Caco-2 (cell line): ENCODE measurements around the gene PHACTR1. TPM values are rescaled to one million over a fixed set of nuclear protein-coding genes. Genes with fewer than 3 reads are reported as not detected.

Experiments used
- BruUV-seq: library from RNA; stranded (reverse); fragments of 400-500 nt; replicated peaks from 2 replicates; lab custom pipeline; 2021; lab: Mats Ljungman, UMichigan
- CTCF ChIA-PET: fragments of 300-600 bp; sonication (Branson Sonifier 250); formaldehyde crosslinking; loops from one replicate; lab custom pipeline; 2022; ENCODE audit warnings: antibody characterized with exemption; lab: Charles Lee
- POLR2A ChIA-PET: fragments of 300-600 bp; sonication (Branson Sonifier 250); formaldehyde crosslinking; loops from one replicate; lab custom pipeline; 2022; ENCODE audit warnings: antibody characterized with exemption; lab: Charles Lee
- DNase-seq, 2 experiments: peaks; one replicate each; pipeline versions ENCODE4 v3.0.0 to v3.0.0-alpha.2; 2020 to 2022
- H3K27me3 ChIP-seq: replicated peaks from 2 replicates; pipeline ENCODE4 v1.6.0; 2011; ENCODE audit warnings: low read length; ENCODE audit not compliant: control insufficient read depth, insufficient read depth
- H3K36me3 ChIP-seq: 2 replicates; pipeline ENCODE4 v1.5.1; 2011; ENCODE audit warnings: low read length; ENCODE audit not compliant: control insufficient read depth, insufficient read depth
- H3K4me1 ChIP-seq: fragments of 250-450 bp; sonication (Bioruptor Pico); 2 replicates; pipeline ENCODE4 v1.5.1; 2020; ENCODE audit warnings: mild to moderate bottlenecking
- H3K4me3 ChIP-seq: 2 replicates; pipeline ENCODE4 v1.5.1; 2011; ENCODE audit warnings: low read depth, mild to moderate bottlenecking, control low read depth, low read length
- H3K9me3 ChIP-seq: fragments of 250-450 bp; sonication (Bioruptor Pico); 2 replicates; pipeline ENCODE4 v1.5.1; 2020; ENCODE audit warnings: mild to moderate bottlenecking, moderate library complexity
- H3K27ac Mint-ChIP-seq: one replicate; pipeline ENCODE4 v1.8.0; 2022; ENCODE audit warnings: mixed read lengths; ENCODE audit not compliant: unreplicated experiment
- H3K27me3 Mint-ChIP-seq: one replicate; pipeline ENCODE4 v1.8.0; 2022; ENCODE audit warnings: mixed read lengths; ENCODE audit not compliant: insufficient read depth, unreplicated experiment
- H3K36me3 Mint-ChIP-seq: one replicate; pipeline ENCODE4 v1.8.0; 2022; ENCODE audit warnings: mild to moderate bottlenecking, mixed read lengths; ENCODE audit not compliant: insufficient read depth, unreplicated experiment
- H3K4me1 Mint-ChIP-seq: one replicate; pipeline ENCODE4 v1.8.0; 2022; ENCODE audit warnings: low read depth, mixed read lengths; ENCODE audit not compliant: unreplicated experiment
- H3K4me3 Mint-ChIP-seq: one replicate; pipeline ENCODE4 v1.8.0; 2022; ENCODE audit warnings: mild to moderate bottlenecking, moderate library complexity, mixed read lengths; ENCODE audit not compliant: unreplicated experiment
- H3K9me3 Mint-ChIP-seq: one replicate; pipeline ENCODE4 v1.8.0; 2022; ENCODE audit warnings: mixed read lengths; ENCODE audit not compliant: unreplicated experiment
- intact Hi-C: fragments of 100-400 bp; cut with micrococcal nuclease; formaldehyde crosslinking; loops from one replicate; pipeline ENCODE4 v1.10.0; 2022; ENCODE audit not compliant: unreplicated experiment
- total RNA-seq: library from RNA; stranded (reverse); gene quantifications from 2 replicates; pipeline ENCODE4 v1.2.3, GENCODE V29; 2022
- TF ChIP-seq, protein P1 (sequence below), 2 experiments: fragments of 200-600 bp in 1 of 2; IDR thresholded peaks; 1 replicate in 1 of 2; 2 replicates in 1 of 2; pipeline versions ENCODE4 v1.5.1 to v1.8.0; 2011 to 2022; ENCODE audit warnings: antibody characterized with exemption in 1 of 2, control low read depth in 1 of 2, inconsistent platforms in 1 of 2, low read depth in 1 of 2, low read length in 1 of 2, mild to moderate bottlenecking in 1 of 2, moderate library complexity in 1 of 2; ENCODE audit not compliant: insufficient read depth in 1 of 2, severe bottlenecking in 1 of 2, unreplicated experiment in 1 of 2

Gene PHACTR1
- total RNA-seq, 1 experiment from 2014 or later = 0.41 TPM

DNA sequence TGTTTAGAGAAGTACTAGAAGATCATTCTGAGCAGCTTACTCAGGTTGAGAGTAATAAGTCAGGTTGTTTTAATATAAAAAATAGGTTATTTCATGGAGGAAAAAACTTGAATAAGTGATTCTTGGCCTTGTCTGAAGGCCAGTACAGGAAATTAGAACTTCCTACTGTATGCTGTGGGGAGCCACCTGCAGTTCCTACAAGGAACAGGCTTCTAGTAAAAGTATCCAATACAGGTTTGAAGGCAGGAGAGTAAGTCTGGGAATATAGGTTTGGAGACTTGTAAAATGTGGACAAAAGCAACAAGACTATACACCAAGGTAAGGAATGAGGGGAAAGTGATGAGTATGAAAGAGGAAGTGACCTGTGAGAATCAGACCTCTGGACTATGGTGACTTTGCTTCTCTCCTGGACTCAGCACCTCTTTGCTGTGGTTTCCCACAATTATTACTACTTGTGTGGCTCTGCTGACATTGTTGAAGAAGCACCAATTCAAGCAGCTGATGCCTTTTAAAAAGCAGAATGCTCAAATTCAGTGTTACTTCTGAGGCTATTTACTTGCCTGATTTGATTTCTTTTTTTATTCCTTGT, 333.2 kb downstream of the PHACTR1 start:
- Histone ChIP-seq H3K36me3 (no peaks in the 10 kb centered on the region), H3K27me3 (no peaks in the 10 kb centered on the region), H3K4me3 (no peak overlapping the region), H3K9me3 (no peaks in the 10 kb centered on the region), H3K4me1 (no peaks in the 10 kb centered on the region)
- H3K27me3 Mint-ChIP-seq = peaks cover 22% of the 10 kb centered on the region
- no peak overlapping the region for H3K4me3 Mint-ChIP-seq
- H3K4me1 Mint-ChIP-seq = no peaks in the 10 kb centered on the region
- POLR2A ChIA-PET = no interaction called here
- H3K9me3 Mint-ChIP-seq = no peaks in the 10 kb centered on the region
- no TSS peak for BruUV-seq
- no peak overlapping the region for H3K27ac Mint-ChIP-seq
- no peaks in the 10 kb centered on the region for H3K36me3 Mint-ChIP-seq
- intact Hi-C loops = no loop called here
- CTCF ChIA-PET = no interaction called here
- TF ChIP-seq, protein P1, sequence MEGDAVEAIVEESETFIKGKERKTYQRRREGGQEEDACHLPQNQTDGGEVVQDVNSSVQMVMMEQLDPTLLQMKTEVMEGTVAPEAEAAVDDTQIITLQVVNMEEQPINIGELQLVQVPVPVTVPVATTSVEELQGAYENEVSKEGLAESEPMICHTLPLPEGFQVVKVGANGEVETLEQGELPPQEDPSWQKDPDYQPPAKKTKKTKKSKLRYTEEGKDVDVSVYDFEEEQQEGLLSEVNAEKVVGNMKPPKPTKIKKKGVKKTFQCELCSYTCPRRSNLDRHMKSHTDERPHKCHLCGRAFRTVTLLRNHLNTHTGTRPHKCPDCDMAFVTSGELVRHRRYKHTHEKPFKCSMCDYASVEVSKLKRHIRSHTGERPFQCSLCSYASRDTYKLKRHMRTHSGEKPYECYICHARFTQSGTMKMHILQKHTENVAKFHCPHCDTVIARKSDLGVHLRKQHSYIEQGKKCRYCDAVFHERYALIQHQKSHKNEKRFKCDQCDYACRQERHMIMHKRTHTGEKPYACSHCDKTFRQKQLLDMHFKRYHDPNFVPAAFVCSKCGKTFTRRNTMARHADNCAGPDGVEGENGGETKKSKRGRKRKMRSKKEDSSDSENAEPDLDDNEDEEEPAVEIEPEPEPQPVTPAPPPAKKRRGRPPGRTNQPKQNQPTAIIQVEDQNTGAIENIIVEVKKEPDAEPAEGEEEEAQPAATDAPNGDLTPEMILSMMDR (IDR thresholded peaks at IDR 0.05; ENCODE audit: insufficient read depth in 1 of 2, low read depth in 1 of 2, low read length in 1 of 2, severe bottlenecking in 1 of 2, unreplicated experiment in 1 of 2) = no peak
- no peak for DNase-seq

DNA sequence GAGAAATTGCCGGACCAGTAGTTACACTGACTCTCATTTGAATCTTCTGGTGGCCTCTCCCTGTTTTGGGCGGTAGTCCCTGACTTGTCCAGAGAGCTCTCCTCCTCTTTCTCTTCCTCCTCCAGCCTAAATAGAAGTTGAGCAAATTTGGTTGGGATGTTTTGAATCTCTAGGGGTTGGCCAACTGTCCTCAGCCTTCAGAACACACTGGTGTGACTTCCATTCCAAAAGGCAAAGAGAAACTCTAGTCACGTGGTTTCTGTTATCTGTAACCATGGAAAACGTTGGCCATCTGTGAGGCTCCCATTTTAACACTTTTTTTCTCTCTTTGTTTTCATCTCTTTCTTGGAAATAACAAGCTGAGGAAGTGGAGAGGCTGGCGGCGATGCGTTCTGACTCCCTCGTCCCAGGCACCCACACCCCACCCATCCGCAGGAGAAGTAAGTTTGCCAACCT, 336.5 kb downstream of the PHACTR1 start:
- ChIA-PET CTCF (no interaction called here), POLR2A (no interaction called here)
- H3K4me3 Mint-ChIP-seq = no peak overlapping the region
- no TSS peak for BruUV-seq
- no peaks in the 10 kb centered on the region for H3K36me3 Mint-ChIP-seq
- intact Hi-C loops = no loop called here
- H3K27ac Mint-ChIP-seq = no peak overlapping the region
- no peaks in the 10 kb centered on the region for H3K4me1 ChIP-seq
- H3K27me3 ChIP-seq = no peaks in the 10 kb centered on the region
- no peaks in the 10 kb centered on the region for H3K9me3 ChIP-seq
- peaks cover 27% of the 10 kb centered on the region for H3K27me3 Mint-ChIP-seq
- no peaks in the 10 kb centered on the region for H3K4me1 Mint-ChIP-seq
- no peaks in the 10 kb centered on the region for H3K36me3 ChIP-seq
- H3K9me3 Mint-ChIP-seq = no peaks in the 10 kb centered on the region
- DNase-seq = no peak
- no peak overlapping the region for H3K4me3 ChIP-seq
- TF ChIP-seq, protein P1 (IDR thresholded peaks at IDR 0.05; ENCODE audit: insufficient read depth in 1 of 2, low read depth in 1 of 2, low read length in 1 of 2, severe bottlenecking in 1 of 2, unreplicated experiment in 1 of 2) = no peak

DNA sequence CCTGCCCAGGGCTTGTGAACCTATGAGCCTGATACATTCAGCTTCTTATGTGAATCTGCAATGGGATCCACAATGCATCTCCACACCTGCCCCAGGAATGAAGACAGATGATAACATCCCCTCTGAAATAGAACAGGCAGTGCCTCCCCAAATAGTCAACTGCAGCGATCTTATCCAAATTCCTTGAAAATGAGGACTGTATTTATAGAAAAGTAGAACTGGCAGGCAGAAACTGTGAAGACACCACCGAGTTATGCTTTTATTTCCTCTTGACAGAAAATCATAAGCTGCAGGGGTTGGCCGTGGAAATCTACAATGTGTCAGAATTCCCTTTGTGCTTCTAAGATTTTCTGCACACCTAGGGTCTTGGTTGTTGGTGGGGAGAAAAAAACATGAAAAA, 341.5 kb downstream of the PHACTR1 start:
- Histone ChIP-seq H3K4me1 (no peaks in the 10 kb centered on the region), H3K4me3 (no peak overlapping the region), H3K27me3 (no peaks in the 10 kb centered on the region), H3K36me3 (no peaks in the 10 kb centered on the region), H3K9me3 (no peaks in the 10 kb centered on the region)
- intact Hi-C loops = no loop called here
- no peak for DNase-seq
- H3K36me3 Mint-ChIP-seq = no peaks in the 10 kb centered on the region
- H3K4me1 Mint-ChIP-seq = no peaks in the 10 kb centered on the region
- peaks cover 11% of the 10 kb centered on the region for H3K27me3 Mint-ChIP-seq
- H3K9me3 Mint-ChIP-seq = no peaks in the 10 kb centered on the region
- BruUV-seq = no TSS peak
- TF ChIP-seq, protein P1 (IDR thresholded peaks at IDR 0.05; ENCODE audit: insufficient read depth in 1 of 2, low read depth in 1 of 2, low read length in 1 of 2, severe bottlenecking in 1 of 2, unreplicated experiment in 1 of 2) = no peak
- H3K4me3 Mint-ChIP-seq = no peak overlapping the region
- POLR2A ChIA-PET = no interaction called here
- H3K27ac Mint-ChIP-seq = no peak overlapping the region
- CTCF ChIA-PET = no interaction called here
